Measurements from ENCODE around the gene RADIL.

DNA sequence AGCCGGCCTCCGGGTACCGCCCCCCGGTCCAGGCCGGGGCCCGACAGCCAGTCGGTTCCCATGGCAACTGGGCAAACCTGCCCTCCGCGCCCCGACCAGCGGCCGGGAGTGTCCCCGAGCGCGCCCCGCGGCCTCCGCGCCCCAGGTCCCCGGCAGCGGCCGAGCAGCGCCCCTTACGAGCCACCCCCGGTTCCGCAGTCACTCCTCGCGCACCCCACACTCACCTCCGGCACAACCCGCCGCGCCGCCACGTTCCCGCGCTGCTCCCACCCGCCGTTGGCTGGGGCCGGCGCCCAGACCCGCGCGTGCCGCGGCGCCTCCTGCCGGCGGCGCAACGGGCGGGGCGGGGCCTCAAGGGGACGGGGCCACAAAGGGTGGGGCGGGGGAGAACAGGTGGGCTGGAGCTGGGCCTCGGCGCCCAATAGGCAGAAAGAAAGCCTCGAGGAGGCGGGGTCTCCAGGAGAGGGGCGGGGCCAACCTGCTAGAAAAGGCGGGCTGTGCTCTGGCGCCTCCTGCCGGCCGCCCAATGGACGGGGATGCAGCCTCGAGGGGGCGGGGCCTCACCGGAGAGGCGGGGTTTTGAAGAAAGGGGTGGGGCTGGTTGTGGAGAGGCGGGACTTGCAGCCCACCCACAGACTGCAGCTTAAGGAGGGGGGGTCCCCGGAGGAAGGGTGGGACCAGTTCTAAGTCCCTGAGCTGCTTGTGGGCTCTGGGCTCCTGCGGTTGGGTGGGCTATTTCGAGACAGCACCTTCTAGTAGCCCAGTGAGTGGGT lies at the start of gene RADIL:
- TF ChIP-seq, protein P1, sequence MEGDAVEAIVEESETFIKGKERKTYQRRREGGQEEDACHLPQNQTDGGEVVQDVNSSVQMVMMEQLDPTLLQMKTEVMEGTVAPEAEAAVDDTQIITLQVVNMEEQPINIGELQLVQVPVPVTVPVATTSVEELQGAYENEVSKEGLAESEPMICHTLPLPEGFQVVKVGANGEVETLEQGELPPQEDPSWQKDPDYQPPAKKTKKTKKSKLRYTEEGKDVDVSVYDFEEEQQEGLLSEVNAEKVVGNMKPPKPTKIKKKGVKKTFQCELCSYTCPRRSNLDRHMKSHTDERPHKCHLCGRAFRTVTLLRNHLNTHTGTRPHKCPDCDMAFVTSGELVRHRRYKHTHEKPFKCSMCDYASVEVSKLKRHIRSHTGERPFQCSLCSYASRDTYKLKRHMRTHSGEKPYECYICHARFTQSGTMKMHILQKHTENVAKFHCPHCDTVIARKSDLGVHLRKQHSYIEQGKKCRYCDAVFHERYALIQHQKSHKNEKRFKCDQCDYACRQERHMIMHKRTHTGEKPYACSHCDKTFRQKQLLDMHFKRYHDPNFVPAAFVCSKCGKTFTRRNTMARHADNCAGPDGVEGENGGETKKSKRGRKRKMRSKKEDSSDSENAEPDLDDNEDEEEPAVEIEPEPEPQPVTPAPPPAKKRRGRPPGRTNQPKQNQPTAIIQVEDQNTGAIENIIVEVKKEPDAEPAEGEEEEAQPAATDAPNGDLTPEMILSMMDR (IDR thresholded peaks at IDR 0.05): peak; percentile 63 to 99 (median 83)
- no peak for TF ChIP-seq POLR2A (IDR thresholded peaks at IDR 0.05)

Measured in body of pancreas (tissue), 4 donors.